Stimulated activated CD4-positive, alpha-beta T cell treated with anti-CD3 and anti-CD28 coated beads, Interleukin-2, amount 100 ng/mL, for 48 hours (primary cell): ENCODE measurements around the gene PEAK3.
A peak's percentile ranks its signal among the peaks of the same experiment; 100 is the strongest.

ENCODE experiments used
- DNase-seq, 2 donors: peaks; one replicate each; pipeline ENCODE4 v3.0.0-alpha.2; 2020

PEAK3 gene

GRCh38 chr19:2282062-2282861 is at the start of gene PEAK3:
TSS of gene PEAK3 (minus strand) at chr19:2282175. CDS start at chr19:2280931, 1,244 bp downstream.
- DNase-seq = no peak

- DNase-seq = no peak
These were observed 48.8 kb upstream of the PEAK3 start for GRCh38 chr19:2330632-2331284.

- no peak for DNase-seq
These were observed 48.3 kb upstream of the PEAK3 start for GRCh38 chr19:2330255-2330631.

GRCh38 chr19:2329501-2329916 is 47.5 kb upstream of the PEAK3 start:
- DNase-seq = no peak

GRCh38 chr19:2329149-2329478 is 47.1 kb upstream of the PEAK3 start:
- no peak for DNase-seq

GRCh38 chr19:2328401-2329148 is 46.6 kb upstream of the PEAK3 start, which contains the start of the genes LSM7 and SPPL2B:
TSS of gene LSM7 (minus strand) at chr19:2328586. CDS start at chr19:2328566, 20 bp downstream.
TSS of gene SPPL2B (plus strand) at chr19:2328684. CDS start at chr19:2328710, 26 bp downstream.
- DNase-seq = peak; percentile 90 to 91

GRCh38 chr19:2327773-2328400 is 45.9 kb upstream of the PEAK3 start:
- DNase-seq = peak; percentile 37 to 41

GRCh38 chr19:2326699-2327360 is 44.9 kb upstream of the PEAK3 start:
- no peak for DNase-seq

- no peak for DNase-seq
These were observed 43.5 kb upstream of the PEAK3 start for GRCh38 chr19:2325281-2326046.

GRCh38 chr19:2324220-2324948 is 42.4 kb upstream of the PEAK3 start:
- DNase-seq = no peak

- no peak for DNase-seq
These were observed 41.7 kb upstream of the PEAK3 start for GRCh38 chr19:2323707-2324106.

- DNase-seq = no peak
These were observed 39.7 kb upstream of the PEAK3 start for GRCh38 chr19:2321565-2322283.

GRCh38 chr19:2320939-2321338 is 39.0 kb upstream of the PEAK3 start:
- no peak for DNase-seq

GRCh38 chr19:2320049-2320448 is 38.1 kb upstream of the PEAK3 start:
- no peak for DNase-seq

GRCh38 chr19:2319551-2319950 is 37.6 kb upstream of the PEAK3 start:
- DNase-seq = no peak

- no peak for DNase-seq
These were observed 36.9 kb upstream of the PEAK3 start for GRCh38 chr19:2318923-2319322.

- no peak for DNase-seq
These were observed 35.8 kb upstream of the PEAK3 start for GRCh38 chr19:2317756-2318155.

- no peak for DNase-seq
These were observed 35.3 kb upstream of the PEAK3 start for GRCh38 chr19:2317300-2317699.

GRCh38 chr19:2315818-2316353 is 33.9 kb upstream of the PEAK3 start:
- DNase-seq = no peak
